ENCODE results near the gene CCNY.

Gene CCNY

GRCh38 chr10:35300063-35300699, 36.1 kb upstream of the CCNY start:
- Histone ChIP-seq H2AFZ (ENCODE audit: low read depth, low read length) (no peak overlapping the region), H3K23ac (ENCODE audit: low read length in 2 of 2) (no peak overlapping the region), H3K36me3 (ENCODE audit: control insufficient read depth in 1 of 2, insufficient read depth in 2 of 2, low read depth in 1 of 2, low read length in 2 of 2) (no peaks in the 10 kb centered on the region), H2BK15ac (ENCODE audit: low read depth, poor library complexity, severe bottlenecking) (no peak overlapping the region), H3K9me3 (ENCODE audit: control insufficient read depth, low read length) (no peaks in the 10 kb centered on the region), H3K27ac (ENCODE audit: low read length, poor library complexity, severe bottlenecking) (no peak overlapping the region), H3K27me3 (ENCODE audit: control insufficient read depth in 1 of 2, insufficient read depth in 1 of 2, low read length in 2 of 2) (no peaks in the 10 kb centered on the region), H3K4me3 (ENCODE audit: insufficient read depth in 1 of 2, low read depth in 1 of 2, low read length in 2 of 2) (peak overlapping the region in 1 of 2 experiments; percentile 59), H3K4me1 (ENCODE audit: control insufficient read depth, insufficient read depth, low read depth, low read length) (no peaks in the 10 kb centered on the region), H3K4me2 (ENCODE audit: low read length, poor library complexity, severe bottlenecking) (no peak overlapping the region), H4K91ac (ENCODE audit: low read length) (no peak overlapping the region), H3K79me1 (replicated peaks; ENCODE audit: low read length, poor library complexity, severe bottlenecking) (no peaks in the 10 kb centered on the region), H2AK5ac (ENCODE audit: low read length, severe bottlenecking) (no peak overlapping the region), H3K4ac (ENCODE audit: low read depth in 1 of 2, low read length in 2 of 2) (no peak overlapping the region), H3K18ac (ENCODE audit: low read depth in 1 of 2, low read length in 2 of 2) (no peak overlapping the region), H3K14ac (ENCODE audit: low read length in 2 of 2) (no peak overlapping the region), H3K9ac (ENCODE audit: low read length) (peak overlapping the region; percentile 83), H2BK12ac (ENCODE audit: low read length in 2 of 2) (no peak overlapping the region), H2BK120ac (ENCODE audit: low read depth, low read length) (no peak overlapping the region), H2BK5ac (ENCODE audit: low read depth, low read length, poor library complexity, severe bottlenecking) (no peak overlapping the region), H4K8ac (ENCODE audit: low read length) (no peak overlapping the region)
- DNase-seq, result peak; percentile 22
- 63% methylated on average over 10 of the region's 11 CpGs for WGBS

GRCh38 chr10:35304649-35305048, 31.7 kb upstream of the CCNY start:
- no peaks in the 10 kb centered on the region for H3K36me3 ChIP-seq (ENCODE audit: control insufficient read depth in 1 of 2, insufficient read depth in 2 of 2, low read depth in 1 of 2, low read length in 2 of 2)
- H2BK15ac ChIP-seq (ENCODE audit: low read depth, poor library complexity, severe bottlenecking), result no peak overlapping the region
- H3K23ac ChIP-seq (ENCODE audit: low read length in 2 of 2), result no peak overlapping the region
- H3K18ac ChIP-seq (ENCODE audit: low read depth in 1 of 2, low read length in 2 of 2), result no peak overlapping the region
- no peak for DNase-seq
- peaks cover 3% of the 10 kb centered on the region for H3K4me1 ChIP-seq (ENCODE audit: control insufficient read depth, insufficient read depth, low read depth, low read length)
- 25% methylated on average over 1 of the region's 2 CpGs for WGBS
- no peaks in the 10 kb centered on the region for H3K9me3 ChIP-seq (ENCODE audit: control insufficient read depth, low read length)
- H3K14ac ChIP-seq (ENCODE audit: low read length in 2 of 2), result no peak overlapping the region
- no peak overlapping the region for H2BK5ac ChIP-seq (ENCODE audit: low read depth, low read length, poor library complexity, severe bottlenecking)
- H2AFZ ChIP-seq (ENCODE audit: low read depth, low read length), result no peak overlapping the region
- no peak overlapping the region for H3K4me2 ChIP-seq (ENCODE audit: low read length, poor library complexity, severe bottlenecking)
- H3K9ac ChIP-seq (ENCODE audit: low read length), result no peak overlapping the region
- H3K79me1 ChIP-seq (replicated peaks; ENCODE audit: low read length, poor library complexity, severe bottlenecking), result no peaks in the 10 kb centered on the region
- no peak overlapping the region for H2BK12ac ChIP-seq (ENCODE audit: low read length in 2 of 2)
- no peaks in the 10 kb centered on the region for H3K27me3 ChIP-seq (ENCODE audit: control insufficient read depth in 1 of 2, insufficient read depth in 1 of 2, low read length in 2 of 2)
- H4K8ac ChIP-seq (ENCODE audit: low read length), result no peak overlapping the region
- H3K4ac ChIP-seq (ENCODE audit: low read depth in 1 of 2, low read length in 2 of 2), result no peak overlapping the region
- no peak overlapping the region for H3K4me3 ChIP-seq (ENCODE audit: insufficient read depth in 1 of 2, low read depth in 1 of 2, low read length in 2 of 2)
- no peak overlapping the region for H2AK5ac ChIP-seq (ENCODE audit: low read length, severe bottlenecking)
- H4K91ac ChIP-seq (ENCODE audit: low read length), result no peak overlapping the region
- no peak overlapping the region for H3K27ac ChIP-seq (ENCODE audit: low read length, poor library complexity, severe bottlenecking)
- no peak overlapping the region for H2BK120ac ChIP-seq (ENCODE audit: low read depth, low read length)

GRCh38 chr10:35306852-35307251, 29.5 kb upstream of the CCNY start:
- Histone ChIP-seq H2BK12ac (ENCODE audit: low read length in 2 of 2) (no peak overlapping the region), H2AK5ac (ENCODE audit: low read length, severe bottlenecking) (no peak overlapping the region), H3K9me3 (ENCODE audit: control insufficient read depth, low read length) (no peaks in the 10 kb centered on the region), H3K14ac (ENCODE audit: low read length in 2 of 2) (no peak overlapping the region), H2BK120ac (ENCODE audit: low read depth, low read length) (no peak overlapping the region), H3K18ac (ENCODE audit: low read depth in 1 of 2, low read length in 2 of 2) (no peak overlapping the region), H3K4ac (ENCODE audit: low read depth in 1 of 2, low read length in 2 of 2) (peak overlapping the region in 1 of 2 experiments; percentile 80), H3K36me3 (ENCODE audit: control insufficient read depth in 1 of 2, insufficient read depth in 2 of 2, low read depth in 1 of 2, low read length in 2 of 2) (no peaks in the 10 kb centered on the region), H4K8ac (ENCODE audit: low read length) (peak overlapping the region; percentile 60), H3K27ac (ENCODE audit: low read length, poor library complexity, severe bottlenecking) (no peak overlapping the region), H2BK5ac (ENCODE audit: low read depth, low read length, poor library complexity, severe bottlenecking) (no peak overlapping the region), H3K23ac (ENCODE audit: low read length in 2 of 2) (no peak overlapping the region), H3K9ac (ENCODE audit: low read length) (peak overlapping the region; percentile 40), H3K4me2 (ENCODE audit: low read length, poor library complexity, severe bottlenecking) (no peak overlapping the region), H3K4me3 (ENCODE audit: insufficient read depth in 1 of 2, low read depth in 1 of 2, low read length in 2 of 2) (peak overlapping the region in 1 of 2 experiments; percentile 8), H3K4me1 (ENCODE audit: control insufficient read depth, insufficient read depth, low read depth, low read length) (peaks cover 3% of the 10 kb centered on the region), H3K27me3 (ENCODE audit: control insufficient read depth in 1 of 2, insufficient read depth in 1 of 2, low read length in 2 of 2) (no peaks in the 10 kb centered on the region), H4K91ac (ENCODE audit: low read length) (no peak overlapping the region), H2AFZ (ENCODE audit: low read depth, low read length) (no peak overlapping the region), H3K79me1 (replicated peaks; ENCODE audit: low read length, poor library complexity, severe bottlenecking) (no peaks in the 10 kb centered on the region), H2BK15ac (ENCODE audit: low read depth, poor library complexity, severe bottlenecking) (no peak overlapping the region)
- no peak for DNase-seq
- 66% methylated on average over 7 of the region's 9 CpGs for WGBS

- no peaks in the 10 kb centered on the region for H3K27me3 ChIP-seq (ENCODE audit: control insufficient read depth in 1 of 2, insufficient read depth in 1 of 2, low read length in 2 of 2)
- no peaks in the 10 kb centered on the region for H3K36me3 ChIP-seq (ENCODE audit: control insufficient read depth in 1 of 2, insufficient read depth in 2 of 2, low read depth in 1 of 2, low read length in 2 of 2)
- H3K18ac ChIP-seq (ENCODE audit: low read depth in 1 of 2, low read length in 2 of 2), result no peak overlapping the region
- no peak overlapping the region for H2BK120ac ChIP-seq (ENCODE audit: low read depth, low read length)
- no peak overlapping the region for H2AK5ac ChIP-seq (ENCODE audit: low read length, severe bottlenecking)
- peaks cover 3% of the 10 kb centered on the region for H3K4me1 ChIP-seq (ENCODE audit: control insufficient read depth, insufficient read depth, low read depth, low read length)
- no peaks in the 10 kb centered on the region for H3K9me3 ChIP-seq (ENCODE audit: control insufficient read depth, low read length)
- H3K4ac ChIP-seq (ENCODE audit: low read depth in 1 of 2, low read length in 2 of 2), result no peak overlapping the region
- no peak overlapping the region for H4K91ac ChIP-seq (ENCODE audit: low read length)
- H3K4me3 ChIP-seq (ENCODE audit: insufficient read depth in 1 of 2, low read depth in 1 of 2, low read length in 2 of 2), result no peak overlapping the region
- H3K79me1 ChIP-seq (replicated peaks; ENCODE audit: low read length, poor library complexity, severe bottlenecking), result no peaks in the 10 kb centered on the region
- H3K14ac ChIP-seq (ENCODE audit: low read length in 2 of 2), result no peak overlapping the region
- no peak overlapping the region for H2BK12ac ChIP-seq (ENCODE audit: low read length in 2 of 2)
- H2BK15ac ChIP-seq (ENCODE audit: low read depth, poor library complexity, severe bottlenecking), result no peak overlapping the region
- no peak overlapping the region for H3K27ac ChIP-seq (ENCODE audit: low read length, poor library complexity, severe bottlenecking)
- peak overlapping the region; percentile 40 for H3K9ac ChIP-seq (ENCODE audit: low read length)
- H4K8ac ChIP-seq (ENCODE audit: low read length), result no peak overlapping the region
- no peak overlapping the region for H2AFZ ChIP-seq (ENCODE audit: low read depth, low read length)
- DNase-seq, result no peak
- H3K23ac ChIP-seq (ENCODE audit: low read length in 2 of 2), result no peak overlapping the region
- no peak overlapping the region for H3K4me2 ChIP-seq (ENCODE audit: low read length, poor library complexity, severe bottlenecking)
- 95% methylated on average over 7 of the region's 10 CpGs for WGBS
- H2BK5ac ChIP-seq (ENCODE audit: low read depth, low read length, poor library complexity, severe bottlenecking), result no peak overlapping the region
These were observed 29.0 kb upstream of the CCNY start for GRCh38 chr10:35307297-35307696.
